AG04449 (cell line): ENCODE measurements around the gene MPP2.

Source experiments
- CTCF ChIA-PET: fragments of 350-600 bp; formaldehyde crosslinking; extraction: SDS; loops from one replicate; lab custom pipeline; 2021; ENCODE audit warnings: antibody characterized with exemption; lab: Yijun Ruan, JAX
- POLR2A ChIA-PET: fragments of 400-600, 350-600 bp; formaldehyde crosslinking; extraction: SDS; loops from one replicate; lab custom pipeline; 2020; ENCODE audit warnings: antibody characterized with exemption, inconsistent platforms; lab: Yijun Ruan, JAX
- DNase-seq: peaks from one replicate; pipeline ENCODE4 v3.0.0-alpha.2; 2010; ENCODE audit warnings: low read depth, low spot score
- H3K4me3 ChIP-seq: 2 replicates; pipeline ENCODE4 v1.5.1; 2011; ENCODE audit warnings: low read depth, mild to moderate bottlenecking, control low read depth, low read length
- CTCF ChIP-seq: IDR thresholded peaks from one replicate; pipeline ENCODE4 v1.5.1; 2011; ENCODE audit warnings: mild to moderate bottlenecking, moderate library complexity, low read length, control low read depth, inconsistent platforms; ENCODE audit not compliant: insufficient read depth; ENCODE audit errors: missing control alignments

The MPP2 gene

GRCh38 chr17:43917016-43917347 is 9.6 kb upstream of the MPP2 start:
- CTCF ChIA-PET: interaction anchor here (0.7 to 5.8 kb wide), 3 partner anchors 8 to 39 kb away, joined by 3 to 64 read pairs (median 3); partner anchors contain the start of gene MPP2
- POLR2A ChIA-PET: no interaction called here
- H3K4me3 ChIP-seq: no peak overlapping the region
- no peak for TF ChIP-seq CTCF
- DNase-seq: no peak

- H3K4me3 ChIP-seq: no peak overlapping the region
- no peak for DNase-seq
- ChIA-PET POLR2A (interaction anchor here (0.6 kb wide), 1 partner anchor 235 kb away, joined by 3 read pairs; no protein-coding TSS in a partner anchor), CTCF (interaction anchor here (0.9 to 1.2 kb wide), 2 partner anchors 27 to 124 kb away, joined by 3 read pairs; no protein-coding TSS in a partner anchor)
- TF ChIP-seq CTCF: no peak
These were observed 9.0 kb upstream of the MPP2 start for GRCh38 chr17:43916385-43916784.

- POLR2A ChIA-PET: interaction anchor here (0.6 kb wide), 1 partner anchor 235 kb away, joined by 3 read pairs; no protein-coding TSS in a partner anchor
- no peak for DNase-seq
- CTCF ChIA-PET: interaction anchor here (0.9 to 2.0 kb wide), 3 partner anchors 28 to 125 kb away, joined by 3 to 4 read pairs (median 3); no protein-coding TSS in a partner anchor
- no peak for TF ChIP-seq CTCF
- H3K4me3 ChIP-seq: no peak overlapping the region
These were observed 8.2 kb upstream of the MPP2 start for GRCh38 chr17:43915559-43915958.

- ChIA-PET POLR2A (interaction anchor here (0.6 kb wide), 1 partner anchor 77 kb away, joined by 6 read pairs; no protein-coding TSS in a partner anchor), CTCF (interaction anchor here (0.8 to 2.0 kb wide), 9 partner anchors 10 to 82 kb away, joined by 3 to 8 read pairs (median 4); no protein-coding TSS in a partner anchor)
- no peak for DNase-seq
- no peak for TF ChIP-seq CTCF
- H3K4me3 ChIP-seq: no peak overlapping the region
These were observed 7.1 kb upstream of the MPP2 start for GRCh38 chr17:43914451-43914850.

- no peak overlapping the region for H3K4me3 ChIP-seq
- TF ChIP-seq CTCF: no peak
- no peak for DNase-seq
- ChIA-PET CTCF (interaction anchor here (1.2 to 2.0 kb wide), 7 partner anchors 11 to 83 kb away, joined by 3 to 8 read pairs (median 4); no protein-coding TSS in a partner anchor), POLR2A (no interaction called here)
These were observed 6.2 kb upstream of the MPP2 start for GRCh38 chr17:43913584-43913983.

GRCh38 chr17:43912635-43913304 is 5.4 kb upstream of the MPP2 start:
- no peak for TF ChIP-seq CTCF
- DNase-seq: no peak
- ChIA-PET CTCF (interaction anchor here (0.6 to 6.7 kb wide), 6 partner anchors 7 to 84 kb away, joined by 3 to 66 read pairs (median 20); no protein-coding TSS in a partner anchor), POLR2A (no interaction called here)
- H3K4me3 ChIP-seq: no peak overlapping the region
